HEK293 (cell line): ENCODE data around the gene SMARCD1.

Experiments
- EGR2 ChIP-seq: fragments of 450-650 bp; formaldehyde crosslinking; IDR thresholded peaks from 2 replicates; pipeline ENCODE4 v1.5.1; 2016; ENCODE audit warnings: low read depth, missing biosample characterization, missing genetic modification characterization
- GLIS2 ChIP-seq: fragments of 450-650 bp; formaldehyde crosslinking; IDR thresholded peaks from 2 replicates; pipeline ENCODE4 v1.5.1; 2016; ENCODE audit warnings: missing biosample characterization, missing genetic modification characterization
- IKZF3 ChIP-seq: fragments of 450-650 bp; IDR thresholded peaks from 2 replicates; pipeline ENCODE4 v1.5.0; 2018; ENCODE audit warnings: missing biosample characterization, mild to moderate bottlenecking, missing genetic modification characterization, moderate library complexity
- KLF7 ChIP-seq: fragments of 450-650 bp; formaldehyde crosslinking; IDR thresholded peaks from 2 replicates; pipeline ENCODE4 v1.5.1; 2016; ENCODE audit warnings: missing biosample characterization, missing genetic modification characterization, borderline replicate concordance
- KLF8 ChIP-seq: fragments of 450-650 bp; formaldehyde crosslinking; IDR thresholded peaks from 2 replicates; pipeline ENCODE4 v1.5.1; 2016; ENCODE audit warnings: missing biosample characterization, missing genetic modification characterization
- MEIS1 ChIP-seq: sonication (generic); formaldehyde crosslinking; IDR thresholded peaks from 2 replicates; pipeline ENCODE4 v1.8.1; 2022; ENCODE audit warnings: missing genetic modification reagents, mild to moderate bottlenecking, borderline replicate concordance
- SCRT2 ChIP-seq: fragments of 450-650 bp; formaldehyde crosslinking; IDR thresholded peaks from 2 replicates; pipeline ENCODE4 v1.5.1; 2016; ENCODE audit warnings: missing biosample characterization, missing genetic modification characterization
- ZBTB17 ChIP-seq: fragments of 450-650 bp; formaldehyde crosslinking; IDR thresholded peaks from 2 replicates; pipeline ENCODE4 v1.5.1; 2016; ENCODE audit warnings: missing biosample characterization, missing genetic modification characterization
- ZBTB26 ChIP-seq: fragments of 450-650 bp; formaldehyde crosslinking; optimal IDR thresholded peaks from 2 replicates; pipeline ENCODE3; 2016; ENCODE audit warnings: missing biosample characterization, mild to moderate bottlenecking, missing genetic modification characterization
- ZFHX2 ChIP-seq: fragments of 450-650 bp; formaldehyde crosslinking; conservative IDR thresholded peaks from 2 replicates; pipeline ENCODE4 v1.5.1; 2016; ENCODE audit warnings: missing biosample characterization, missing genetic modification characterization
- ZFP37 ChIP-seq: fragments of 450-650 bp; formaldehyde crosslinking; IDR thresholded peaks from 2 replicates; pipeline ENCODE4 v1.5.1; 2016; ENCODE audit warnings: missing biosample characterization, missing genetic modification characterization
- ZNF133 ChIP-seq: fragments of 450-650 bp; formaldehyde crosslinking; IDR thresholded peaks from 2 replicates; pipeline ENCODE4 v1.5.1; 2016; ENCODE audit warnings: missing biosample characterization, missing genetic modification characterization
- ZNF211 ChIP-seq: fragments of 450-650 bp; formaldehyde crosslinking; IDR thresholded peaks from 2 replicates; pipeline ENCODE4 v1.5.1; 2016; ENCODE audit warnings: low read depth, missing biosample characterization, missing genetic modification characterization
- ZNF335 ChIP-seq: fragments of 450-650 bp; formaldehyde crosslinking; conservative IDR thresholded peaks from 2 replicates; pipeline ENCODE4 v1.5.1; 2016; ENCODE audit warnings: missing biosample characterization, missing genetic modification characterization
- ZNF354C ChIP-seq: fragments of 450-650 bp; formaldehyde crosslinking; IDR thresholded peaks from 2 replicates; pipeline ENCODE4 v1.5.1; 2016; ENCODE audit warnings: missing biosample characterization, missing genetic modification characterization, low read depth, borderline replicate concordance
- ZNF391 ChIP-seq: fragments of 450-650 bp; formaldehyde crosslinking; IDR thresholded peaks from 2 replicates; pipeline ENCODE4 v1.5.1; 2016; ENCODE audit warnings: low read depth, missing biosample characterization, missing genetic modification characterization, borderline replicate concordance
- ZNF394 ChIP-seq: fragments of 450-650 bp; formaldehyde crosslinking; IDR thresholded peaks from 2 replicates; pipeline ENCODE4 v1.5.1; 2016; ENCODE audit warnings: missing biosample characterization, missing genetic modification characterization, mild to moderate bottlenecking, moderate library complexity, borderline replicate concordance
- ZNF404 ChIP-seq: fragments of 450-650 bp; formaldehyde crosslinking; IDR thresholded peaks from 2 replicates; pipeline ENCODE4 v1.5.1; 2017; ENCODE audit warnings: missing biosample characterization, missing genetic modification characterization
- ZNF423 ChIP-seq: fragments of 450-650 bp; formaldehyde crosslinking; IDR thresholded peaks from 2 replicates; pipeline ENCODE4 v1.5.1; 2016; ENCODE audit warnings: missing biosample characterization, missing genetic modification characterization
- ZNF544 ChIP-seq: fragments of 450-650 bp; formaldehyde crosslinking; IDR thresholded peaks from 2 replicates; pipeline ENCODE4 v1.5.0; 2017; ENCODE audit warnings: missing biosample characterization, missing genetic modification characterization
- ZNF560 ChIP-seq: fragments of 450-650 bp; formaldehyde crosslinking; IDR thresholded peaks from 2 replicates; pipeline ENCODE4 v1.5.1; 2017; ENCODE audit warnings: missing biosample characterization, missing genetic modification characterization, borderline replicate concordance
- ZNF561 ChIP-seq: fragments of 450-650 bp; IDR thresholded peaks from 2 replicates; pipeline ENCODE4 v1.5.1; 2018; ENCODE audit warnings: missing biosample characterization, missing genetic modification characterization, borderline replicate concordance
- ZNF585B ChIP-seq: fragments of 450-650 bp; formaldehyde crosslinking; IDR thresholded peaks from 2 replicates; pipeline ENCODE4 v1.5.1; 2016; ENCODE audit warnings: missing biosample characterization, missing genetic modification characterization
- ZNF596 ChIP-seq: fragments of 450-650 bp; IDR thresholded peaks from 2 replicates; pipeline ENCODE4 v1.5.0; 2018; ENCODE audit warnings: missing biosample characterization, mild to moderate bottlenecking, missing genetic modification characterization, moderate library complexity
- ZNF600 ChIP-seq: fragments of 450-650 bp; formaldehyde crosslinking; IDR thresholded peaks from 2 replicates; pipeline ENCODE4 v1.5.1; 2016; ENCODE audit warnings: missing biosample characterization, missing genetic modification characterization
- ZNF610 ChIP-seq: fragments of 450-650 bp; formaldehyde crosslinking; IDR thresholded peaks from 2 replicates; pipeline ENCODE4 v1.5.1; 2016; ENCODE audit warnings: missing biosample characterization, missing genetic modification characterization, borderline replicate concordance
- ZNF626 ChIP-seq: fragments of 450-650 bp; sonication (Bioruptor Pico); formaldehyde crosslinking; IDR thresholded peaks from 2 replicates; pipeline ENCODE4 v1.5.1; 2018; ENCODE audit warnings: missing biosample characterization, missing genetic modification characterization, inconsistent platforms
- ZNF639 ChIP-seq: fragments of 450-650 bp; formaldehyde crosslinking; IDR thresholded peaks from 2 replicates; pipeline ENCODE4 v1.5.1; 2016; ENCODE audit warnings: missing biosample characterization, missing genetic modification characterization
- ZNF677 ChIP-seq: fragments of 450-650 bp; IDR thresholded peaks from 2 replicates; pipeline ENCODE4 v1.5.0; 2018; ENCODE audit warnings: missing biosample characterization, mild to moderate bottlenecking, missing genetic modification characterization, moderate library complexity
- ZNF701 ChIP-seq: fragments of 450-650 bp; formaldehyde crosslinking; IDR thresholded peaks from 2 replicates; pipeline ENCODE4 v1.5.1; 2016; ENCODE audit warnings: missing biosample characterization, missing genetic modification characterization
- ZNF843 ChIP-seq: fragments of 450-650 bp; formaldehyde crosslinking; IDR thresholded peaks from 2 replicates; pipeline ENCODE4 v1.5.1; 2016; ENCODE audit warnings: missing biosample characterization, missing genetic modification characterization
- TF ChIP-seq, protein P1 (sequence below): fragments of 450-650 bp; formaldehyde crosslinking; IDR thresholded peaks from 2 replicates; pipeline ENCODE4 v1.5.1; 2017; ENCODE audit warnings: missing biosample characterization, missing genetic modification characterization
- TF ChIP-seq, protein P2 (sequence below): fragments of 450-650 bp; IDR thresholded peaks from 2 replicates; pipeline ENCODE4 v1.5.1; 2018; ENCODE audit warnings: missing biosample characterization, mild to moderate bottlenecking, missing genetic modification characterization

Gene SMARCD1

GRCh38 chr12:50112456-50113218, 27.5 kb downstream of the SMARCD1 start (continued):
- TF ChIP-seq ZBTB26 (tag by site-specific recombination) (peak; percentile 2), ZNF561 (no peak), ZNF585B (tag by site-specific recombination) (no peak), ZNF560 (tag by site-specific recombination) (no peak), ZNF354C (no peak), ZNF701 (tag by site-specific recombination) (no peak), EGR2 (no peak), GLIS2 (tag by site-specific recombination) (no peak), ZNF335 (tag by site-specific recombination) (peak; percentile 90), ZNF211 (tag by site-specific recombination) (no peak), KLF8 (tag by site-specific recombination) (no peak), IKZF3 (tag by site-specific recombination) (no peak), ZNF391 (tag by site-specific recombination) (0 out of 2 replicates have a peak, but pooled peaks have one; percentile 6), ZNF423 (tag by site-specific recombination) (no peak; the same call in 1 of the 2 replicates), ZNF596 (tag by site-specific recombination) (no peak), ZFP37 (0 out of 2 replicates have a peak, but pooled peaks have one; percentile 12), KLF7 (no peak), ZNF600 (tag by site-specific recombination) (peak; percentile 52; the same call in 1 of the 2 replicates), ZNF610 (tag by site-specific recombination) (peak; percentile 4; the same call in 1 of the 2 replicates), ZNF677 (tag by site-specific recombination) (no peak), ZBTB17 (tag by site-specific recombination) (peak; percentile 99), MEIS1 (CRISPR knock-in tag) (no peak), ZNF133 (no peak), ZNF544 (tag by site-specific recombination) (no peak), SCRT2 (tag by site-specific recombination) (0 out of 2 replicates have a peak, but pooled peaks have one; percentile 3), ZNF404 (tag by site-specific recombination) (no peak), ZNF843 (tag by site-specific recombination) (no peak), ZNF639 (tag by site-specific recombination) (0 out of 2 replicates have a peak, but pooled peaks have one; percentile 3), ZNF626 (no peak), ZNF394 (tag by site-specific recombination) (0 out of 2 replicates have a peak, but pooled peaks have one; percentile 7), ZFHX2 (tag by site-specific recombination) (no peak)
- TF ChIP-seq, protein P1, sequence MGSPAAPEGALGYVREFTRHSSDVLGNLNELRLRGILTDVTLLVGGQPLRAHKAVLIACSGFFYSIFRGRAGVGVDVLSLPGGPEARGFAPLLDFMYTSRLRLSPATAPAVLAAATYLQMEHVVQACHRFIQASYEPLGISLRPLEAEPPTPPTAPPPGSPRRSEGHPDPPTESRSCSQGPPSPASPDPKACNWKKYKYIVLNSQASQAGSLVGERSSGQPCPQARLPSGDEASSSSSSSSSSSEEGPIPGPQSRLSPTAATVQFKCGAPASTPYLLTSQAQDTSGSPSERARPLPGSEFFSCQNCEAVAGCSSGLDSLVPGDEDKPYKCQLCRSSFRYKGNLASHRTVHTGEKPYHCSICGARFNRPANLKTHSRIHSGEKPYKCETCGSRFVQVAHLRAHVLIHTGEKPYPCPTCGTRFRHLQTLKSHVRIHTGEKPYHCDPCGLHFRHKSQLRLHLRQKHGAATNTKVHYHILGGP (tag by site-specific recombination): no peak
- TF ChIP-seq, protein P2, sequence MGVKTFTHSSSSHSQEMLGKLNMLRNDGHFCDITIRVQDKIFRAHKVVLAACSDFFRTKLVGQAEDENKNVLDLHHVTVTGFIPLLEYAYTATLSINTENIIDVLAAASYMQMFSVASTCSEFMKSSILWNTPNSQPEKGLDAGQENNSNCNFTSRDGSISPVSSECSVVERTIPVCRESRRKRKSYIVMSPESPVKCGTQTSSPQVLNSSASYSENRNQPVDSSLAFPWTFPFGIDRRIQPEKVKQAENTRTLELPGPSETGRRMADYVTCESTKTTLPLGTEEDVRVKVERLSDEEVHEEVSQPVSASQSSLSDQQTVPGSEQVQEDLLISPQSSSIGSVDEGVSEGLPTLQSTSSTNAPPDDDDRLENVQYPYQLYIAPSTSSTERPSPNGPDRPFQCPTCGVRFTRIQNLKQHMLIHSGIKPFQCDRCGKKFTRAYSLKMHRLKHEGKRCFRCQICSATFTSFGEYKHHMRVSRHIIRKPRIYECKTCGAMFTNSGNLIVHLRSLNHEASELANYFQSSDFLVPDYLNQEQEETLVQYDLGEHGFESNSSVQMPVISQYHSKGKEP: no peak
